GM23338 (cell line): ENCODE results near the gene ARMH4.

Experiments
- CREB1 ChIP-seq: fragments of 250-450 bp; sonication (Bioruptor Pico); IDR thresholded peaks from 2 replicates; pipeline ENCODE4 v1.5.0; 2020; ENCODE audit warnings: low read depth, mild to moderate bottlenecking, moderate library complexity
- EZH2 ChIP-seq: fragments of 200-600 bp; sonication (generic); IDR thresholded peaks from one replicate; pipeline ENCODE4 v1.8.0; 2017; ENCODE audit warnings: antibody characterized with exemption, mild to moderate bottlenecking, low read depth; ENCODE audit not compliant: unreplicated experiment
- EZH2phosphoT487 ChIP-seq: fragments of 200-600 bp; sonication (generic); IDR thresholded peaks from one replicate; pipeline ENCODE4 v1.8.1; 2018; ENCODE audit warnings: antibody characterized with exemption; ENCODE audit not compliant: unreplicated experiment
- JUNB ChIP-seq: IDR thresholded peaks from one replicate; pipeline ENCODE4 v1.6.1; 2016; ENCODE audit warnings: antibody characterized with exemption; ENCODE audit not compliant: unreplicated experiment
- NANOG ChIP-seq: IDR thresholded peaks from 2 replicates; pipeline ENCODE4 v1.6.1; 2016; ENCODE audit warnings: antibody characterized with exemption, borderline replicate concordance
- POLR2AphosphoS5 ChIP-seq: IDR thresholded peaks from 2 replicates; pipeline ENCODE4 v1.6.1; 2016; ENCODE audit warnings: antibody characterized with exemption, low read depth
- TF ChIP-seq, protein P1 (sequence below), 2 experiments: fragments of 200-600 bp in 1 of 2; sonication (generic) in 1 of 2; conservative IDR thresholded peaks; 2 replicates each; pipeline versions ENCODE4 v1.5.1 to v1.6.1; 2016 to 2017; ENCODE audit warnings: antibody characterized with exemption in 2 of 2, low read depth in 2 of 2, mild to moderate bottlenecking in 2 of 2, moderate library complexity in 1 of 2
- TF ChIP-seq, protein P2 (sequence below): IDR thresholded peaks from one replicate; pipeline ENCODE4 v1.6.1; 2018; ENCODE audit warnings: antibody characterized with exemption; ENCODE audit not compliant: unreplicated experiment
- TF ChIP-seq, protein P3 (sequence below): IDR thresholded peaks from 2 replicates; pipeline ENCODE4 v1.6.1; 2016; ENCODE audit warnings: antibody characterized with exemption

DNA sequence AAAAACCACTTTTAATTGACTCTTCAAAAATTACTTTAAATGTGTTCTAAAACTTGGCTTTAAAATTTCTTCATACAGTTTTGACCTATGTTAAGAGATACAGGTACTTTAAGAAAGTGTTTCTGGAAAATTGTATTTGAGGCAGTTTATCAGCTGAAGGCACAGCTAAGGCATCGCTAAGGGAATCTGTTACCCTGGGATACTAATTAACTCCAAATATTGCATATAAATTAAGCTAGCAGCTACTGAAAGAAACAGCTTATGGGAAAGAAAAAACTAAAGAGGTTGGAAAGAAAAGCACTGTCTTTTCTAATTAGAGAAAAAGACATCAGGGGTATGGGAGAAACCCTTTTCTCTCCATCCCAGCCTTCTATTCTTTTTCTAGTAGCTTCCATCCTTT lies 152.0 kb downstream of the ARMH4 start:
- TF ChIP-seq, protein P1, sequence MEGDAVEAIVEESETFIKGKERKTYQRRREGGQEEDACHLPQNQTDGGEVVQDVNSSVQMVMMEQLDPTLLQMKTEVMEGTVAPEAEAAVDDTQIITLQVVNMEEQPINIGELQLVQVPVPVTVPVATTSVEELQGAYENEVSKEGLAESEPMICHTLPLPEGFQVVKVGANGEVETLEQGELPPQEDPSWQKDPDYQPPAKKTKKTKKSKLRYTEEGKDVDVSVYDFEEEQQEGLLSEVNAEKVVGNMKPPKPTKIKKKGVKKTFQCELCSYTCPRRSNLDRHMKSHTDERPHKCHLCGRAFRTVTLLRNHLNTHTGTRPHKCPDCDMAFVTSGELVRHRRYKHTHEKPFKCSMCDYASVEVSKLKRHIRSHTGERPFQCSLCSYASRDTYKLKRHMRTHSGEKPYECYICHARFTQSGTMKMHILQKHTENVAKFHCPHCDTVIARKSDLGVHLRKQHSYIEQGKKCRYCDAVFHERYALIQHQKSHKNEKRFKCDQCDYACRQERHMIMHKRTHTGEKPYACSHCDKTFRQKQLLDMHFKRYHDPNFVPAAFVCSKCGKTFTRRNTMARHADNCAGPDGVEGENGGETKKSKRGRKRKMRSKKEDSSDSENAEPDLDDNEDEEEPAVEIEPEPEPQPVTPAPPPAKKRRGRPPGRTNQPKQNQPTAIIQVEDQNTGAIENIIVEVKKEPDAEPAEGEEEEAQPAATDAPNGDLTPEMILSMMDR (conservative IDR thresholded peaks at IDR 0.05; ENCODE audit: low read depth in 2 of 2), result no peak
- TF ChIP-seq EZH2phosphoT487 (no peak), POLR2AphosphoS5 (no peak), EZH2 (no peak), JUNB (no peak), CREB1 (CRISPR knock-in tag) (no peak), NANOG (no peak)
- TF ChIP-seq, protein P2, sequence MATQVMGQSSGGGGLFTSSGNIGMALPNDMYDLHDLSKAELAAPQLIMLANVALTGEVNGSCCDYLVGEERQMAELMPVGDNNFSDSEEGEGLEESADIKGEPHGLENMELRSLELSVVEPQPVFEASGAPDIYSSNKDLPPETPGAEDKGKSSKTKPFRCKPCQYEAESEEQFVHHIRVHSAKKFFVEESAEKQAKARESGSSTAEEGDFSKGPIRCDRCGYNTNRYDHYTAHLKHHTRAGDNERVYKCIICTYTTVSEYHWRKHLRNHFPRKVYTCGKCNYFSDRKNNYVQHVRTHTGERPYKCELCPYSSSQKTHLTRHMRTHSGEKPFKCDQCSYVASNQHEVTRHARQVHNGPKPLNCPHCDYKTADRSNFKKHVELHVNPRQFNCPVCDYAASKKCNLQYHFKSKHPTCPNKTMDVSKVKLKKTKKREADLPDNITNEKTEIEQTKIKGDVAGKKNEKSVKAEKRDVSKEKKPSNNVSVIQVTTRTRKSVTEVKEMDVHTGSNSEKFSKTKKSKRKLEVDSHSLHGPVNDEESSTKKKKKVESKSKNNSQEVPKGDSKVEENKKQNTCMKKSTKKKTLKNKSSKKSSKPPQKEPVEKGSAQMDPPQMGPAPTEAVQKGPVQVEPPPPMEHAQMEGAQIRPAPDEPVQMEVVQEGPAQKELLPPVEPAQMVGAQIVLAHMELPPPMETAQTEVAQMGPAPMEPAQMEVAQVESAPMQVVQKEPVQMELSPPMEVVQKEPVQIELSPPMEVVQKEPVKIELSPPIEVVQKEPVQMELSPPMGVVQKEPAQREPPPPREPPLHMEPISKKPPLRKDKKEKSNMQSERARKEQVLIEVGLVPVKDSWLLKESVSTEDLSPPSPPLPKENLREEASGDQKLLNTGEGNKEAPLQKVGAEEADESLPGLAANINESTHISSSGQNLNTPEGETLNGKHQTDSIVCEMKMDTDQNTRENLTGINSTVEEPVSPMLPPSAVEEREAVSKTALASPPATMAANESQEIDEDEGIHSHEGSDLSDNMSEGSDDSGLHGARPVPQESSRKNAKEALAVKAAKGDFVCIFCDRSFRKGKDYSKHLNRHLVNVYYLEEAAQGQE, result no peak
- TF ChIP-seq, protein P3, sequence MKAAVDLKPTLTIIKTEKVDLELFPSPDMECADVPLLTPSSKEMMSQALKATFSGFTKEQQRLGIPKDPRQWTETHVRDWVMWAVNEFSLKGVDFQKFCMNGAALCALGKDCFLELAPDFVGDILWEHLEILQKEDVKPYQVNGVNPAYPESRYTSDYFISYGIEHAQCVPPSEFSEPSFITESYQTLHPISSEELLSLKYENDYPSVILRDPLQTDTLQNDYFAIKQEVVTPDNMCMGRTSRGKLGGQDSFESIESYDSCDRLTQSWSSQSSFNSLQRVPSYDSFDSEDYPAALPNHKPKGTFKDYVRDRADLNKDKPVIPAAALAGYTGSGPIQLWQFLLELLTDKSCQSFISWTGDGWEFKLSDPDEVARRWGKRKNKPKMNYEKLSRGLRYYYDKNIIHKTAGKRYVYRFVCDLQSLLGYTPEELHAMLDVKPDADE, result no peak
